Esophagus squamous epithelium (tissue), 4 donors: ENCODE measurements around the gene PCSK6.

ENCODE experiments used
- CTCF ChIP-seq, 6 experiments: fragments of 450-650 bp in 4 of 6; fragments of 200-600 bp in 2 of 6; sonication (generic) in 2 of 6; IDR thresholded peaks; one replicate each; pipeline ENCODE4 v1.5.1; 2016 to 2019; ENCODE audit warnings: antibody characterized with exemption in 6 of 6, mild to moderate bottlenecking in 4 of 6, moderate library complexity in 4 of 6
- POLR2A ChIP-seq, 4 donors: fragments of 450-650 bp; IDR thresholded peaks; one replicate each; pipeline ENCODE4 v1.6.1; 2017; ENCODE audit warnings: antibody characterized with exemption in 4 of 4, mild to moderate bottlenecking in 4 of 4, moderate library complexity in 3 of 4

GRCh38 chr15:101386967-101387366, 102.5 kb downstream of the PCSK6 start:
- no peak for TF ChIP-seq POLR2A (IDR thresholded peaks at IDR 0.05)
- no peak for TF ChIP-seq CTCF (IDR thresholded peaks at IDR 0.05)
